ENCODE measurements around the gene MBD3. TPM values are rescaled to one million over a fixed set of nuclear protein-coding genes. Genes with fewer than 3 reads are reported as not detected.

The MBD3 gene
- total RNA-seq, 1 experiment from 2014 or later, result 128 TPM

GRCh38 chr19:1571358-1571757 is 21.3 kb downstream of the MBD3 start:
- Histone ChIP-seq H2BK5ac (ENCODE audit: insufficient read length, low read length) (no peak overlapping the region), H3K18ac (ENCODE audit: insufficient read length, low read depth, low read length) (no peak overlapping the region), H3K79me1 (ENCODE audit: insufficient read depth, low read depth, low read length, poor library complexity, severe bottlenecking) (no peaks in the 10 kb centered on the region), H3K23me2 (ENCODE audit: insufficient read length, low read depth, low read length, poor library complexity, severe bottlenecking) (no peaks in the 10 kb centered on the region), H3K14ac (ENCODE audit: insufficient read depth, low read length) (no peak overlapping the region), H4K20me1 (ENCODE audit: control insufficient read depth, insufficient read depth, insufficient read length) (no peaks in the 10 kb centered on the region), H2BK20ac (ENCODE audit: low read depth, low read length, poor library complexity, severe bottlenecking) (no peak overlapping the region), H3K56ac (ENCODE audit: insufficient read length, low read depth, low read length) (no peak overlapping the region), H3K4me1 (ENCODE audit: insufficient read depth, low read length) (no peaks in the 10 kb centered on the region), H4K5ac (ENCODE audit: insufficient read length, low read depth, low read length) (no peak overlapping the region), H2BK120ac (ENCODE audit: low read depth, low read length, poor library complexity, severe bottlenecking) (no peak overlapping the region), H3K23ac (ENCODE audit: insufficient read length, low read depth, low read length) (no peak overlapping the region), H3K4ac (ENCODE audit: low read depth, low read length) (no peak overlapping the region), H4K91ac (ENCODE audit: insufficient read length, low read depth, low read length) (no peak overlapping the region), H3K27me3 (ENCODE audit: insufficient read depth, low read length) (no peaks in the 10 kb centered on the region; the same call in 1 of the 2 replicates), H3K27ac (ENCODE audit: insufficient read length, low read depth, low read length) (no peak overlapping the region), H3K9ac (ENCODE audit: extremely low read depth, insufficient read length, low read length) (no peak overlapping the region), H3K4me2 (ENCODE audit: insufficient read depth, insufficient read length, low read length) (no peak overlapping the region), H2AFZ (ENCODE audit: low read length) (no peak overlapping the region), H2AK5ac (ENCODE audit: insufficient read length, low read length) (no peak overlapping the region), H2BK15ac (ENCODE audit: low read depth, low read length) (no peak overlapping the region), H4K8ac (replicated peaks; ENCODE audit: insufficient read length, low read depth, low read length) (no peak overlapping the region), H3K79me2 (ENCODE audit: insufficient read depth, low read length) (no peaks in the 10 kb centered on the region), H3K9me3 (ENCODE audit: control insufficient read depth, low read depth, low read length) (no peaks in the 10 kb centered on the region), H3T11ph (ENCODE audit: low read length) (no peak overlapping the region), H2BK12ac (ENCODE audit: insufficient read length, low read depth, low read length) (no peak overlapping the region)
- Mint-ChIP-seq H3K9me3 (peaks cover 2 to 3% of the 10 kb centered on the region in 2 experiments; a peak in 2 of 5 replicates), H3K27me3 (ENCODE audit: low read depth) (peaks cover 38% of the 10 kb centered on the region), H3K27ac (no peak overlapping the region), H3K4me3 (no peak overlapping the region), H3K4me1 (peaks cover 2 to 9% of the 10 kb centered on the region in 2 experiments; a peak in 3 of 4 replicates), H3K36me3 (ENCODE audit: insufficient read depth in 1 of 3, low read depth in 3 of 3) (peaks cover 0 to 8% (median 0%) of the 10 kb centered on the region in 3 experiments; a peak in 2 of 7 replicates)
- DNase-seq, result no peak
- TF ChIP-seq, protein P1, sequence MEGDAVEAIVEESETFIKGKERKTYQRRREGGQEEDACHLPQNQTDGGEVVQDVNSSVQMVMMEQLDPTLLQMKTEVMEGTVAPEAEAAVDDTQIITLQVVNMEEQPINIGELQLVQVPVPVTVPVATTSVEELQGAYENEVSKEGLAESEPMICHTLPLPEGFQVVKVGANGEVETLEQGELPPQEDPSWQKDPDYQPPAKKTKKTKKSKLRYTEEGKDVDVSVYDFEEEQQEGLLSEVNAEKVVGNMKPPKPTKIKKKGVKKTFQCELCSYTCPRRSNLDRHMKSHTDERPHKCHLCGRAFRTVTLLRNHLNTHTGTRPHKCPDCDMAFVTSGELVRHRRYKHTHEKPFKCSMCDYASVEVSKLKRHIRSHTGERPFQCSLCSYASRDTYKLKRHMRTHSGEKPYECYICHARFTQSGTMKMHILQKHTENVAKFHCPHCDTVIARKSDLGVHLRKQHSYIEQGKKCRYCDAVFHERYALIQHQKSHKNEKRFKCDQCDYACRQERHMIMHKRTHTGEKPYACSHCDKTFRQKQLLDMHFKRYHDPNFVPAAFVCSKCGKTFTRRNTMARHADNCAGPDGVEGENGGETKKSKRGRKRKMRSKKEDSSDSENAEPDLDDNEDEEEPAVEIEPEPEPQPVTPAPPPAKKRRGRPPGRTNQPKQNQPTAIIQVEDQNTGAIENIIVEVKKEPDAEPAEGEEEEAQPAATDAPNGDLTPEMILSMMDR (conservative IDR thresholded peaks at IDR 0.05), result no peak
- no CpG with 5 or more reads among the region's 12 CpGs for WGBS (ENCODE audit: extremely low coverage, insufficient read length, low lambda C conversion rate)

Data from H9 (cell line).